Brain microvascular endothelial cell (primary cell): ENCODE measurements around the gene ANKRD30A.

Experiments
- DNase-seq: peaks from one replicate; pipeline ENCODE4 v3.0.0-alpha.2; 2020
- H3K27ac ChIP-seq: fragments of 250-450 bp; sonication (Bioruptor Pico); 2 replicates; pipeline ENCODE4 v1.5.1; 2020; ENCODE audit warnings: mild to moderate bottlenecking, moderate library complexity
- H3K27me3 ChIP-seq: fragments of 250-450 bp; sonication (Bioruptor Pico); replicated peaks from 2 replicates; pipeline ENCODE4 v1.5.1; 2020; ENCODE audit warnings: mild to moderate bottlenecking
- H3K36me3 ChIP-seq: fragments of 250-450 bp; sonication (Bioruptor Pico); replicated peaks from 2 replicates; pipeline ENCODE4 v1.5.1; 2020; ENCODE audit warnings: mild to moderate bottlenecking
- H3K4me3 ChIP-seq: 2 replicates; pipeline ENCODE4 v1.5.1; 2011; ENCODE audit warnings: low read depth, mild to moderate bottlenecking, control low read depth, low read length, moderate library complexity
- in situ Hi-C: cut with HindIII; loops from 2 replicates; pipeline ENCODE4 v1.10.0; 2017; ENCODE audit warnings: low sequenced_read_pairs, low pct_ligation_motif_present
- TF ChIP-seq, protein P1 (sequence below): IDR thresholded peaks from 2 replicates; pipeline ENCODE4 v1.5.1; 2011; ENCODE audit warnings: low read depth, mild to moderate bottlenecking, moderate library complexity, low read length, control low read depth, inconsistent platforms; ENCODE audit errors: missing control alignments

Gene ANKRD30A

DNA sequence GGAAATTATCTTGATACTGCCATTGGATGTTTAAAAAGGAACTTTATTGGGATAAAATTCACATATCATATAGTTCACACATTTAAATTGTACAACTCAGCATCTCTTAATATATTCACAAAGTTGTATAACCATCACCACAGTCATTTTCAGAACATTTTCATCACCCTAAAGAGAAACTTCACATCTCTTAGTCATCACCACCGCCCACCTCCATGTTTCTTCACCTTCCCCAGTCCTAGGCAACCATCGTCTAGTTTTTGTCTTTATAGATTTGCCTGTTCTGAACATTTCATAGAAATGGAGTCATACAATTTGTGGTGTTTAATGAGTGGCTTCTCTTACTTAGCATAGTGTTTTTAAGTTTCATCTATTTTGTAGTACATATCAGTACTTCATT, 96.6 kb downstream of the ANKRD30A start:
- H3K36me3 ChIP-seq = no peaks in the 10 kb centered on the region
- no peak overlapping the region for H3K4me3 ChIP-seq
- H3K27me3 ChIP-seq = no peaks in the 10 kb centered on the region
- TF ChIP-seq, protein P1, sequence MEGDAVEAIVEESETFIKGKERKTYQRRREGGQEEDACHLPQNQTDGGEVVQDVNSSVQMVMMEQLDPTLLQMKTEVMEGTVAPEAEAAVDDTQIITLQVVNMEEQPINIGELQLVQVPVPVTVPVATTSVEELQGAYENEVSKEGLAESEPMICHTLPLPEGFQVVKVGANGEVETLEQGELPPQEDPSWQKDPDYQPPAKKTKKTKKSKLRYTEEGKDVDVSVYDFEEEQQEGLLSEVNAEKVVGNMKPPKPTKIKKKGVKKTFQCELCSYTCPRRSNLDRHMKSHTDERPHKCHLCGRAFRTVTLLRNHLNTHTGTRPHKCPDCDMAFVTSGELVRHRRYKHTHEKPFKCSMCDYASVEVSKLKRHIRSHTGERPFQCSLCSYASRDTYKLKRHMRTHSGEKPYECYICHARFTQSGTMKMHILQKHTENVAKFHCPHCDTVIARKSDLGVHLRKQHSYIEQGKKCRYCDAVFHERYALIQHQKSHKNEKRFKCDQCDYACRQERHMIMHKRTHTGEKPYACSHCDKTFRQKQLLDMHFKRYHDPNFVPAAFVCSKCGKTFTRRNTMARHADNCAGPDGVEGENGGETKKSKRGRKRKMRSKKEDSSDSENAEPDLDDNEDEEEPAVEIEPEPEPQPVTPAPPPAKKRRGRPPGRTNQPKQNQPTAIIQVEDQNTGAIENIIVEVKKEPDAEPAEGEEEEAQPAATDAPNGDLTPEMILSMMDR = no peak
- no peak for DNase-seq
- H3K27ac ChIP-seq = no peak overlapping the region
- in situ Hi-C loops = no loop called here

DNA sequence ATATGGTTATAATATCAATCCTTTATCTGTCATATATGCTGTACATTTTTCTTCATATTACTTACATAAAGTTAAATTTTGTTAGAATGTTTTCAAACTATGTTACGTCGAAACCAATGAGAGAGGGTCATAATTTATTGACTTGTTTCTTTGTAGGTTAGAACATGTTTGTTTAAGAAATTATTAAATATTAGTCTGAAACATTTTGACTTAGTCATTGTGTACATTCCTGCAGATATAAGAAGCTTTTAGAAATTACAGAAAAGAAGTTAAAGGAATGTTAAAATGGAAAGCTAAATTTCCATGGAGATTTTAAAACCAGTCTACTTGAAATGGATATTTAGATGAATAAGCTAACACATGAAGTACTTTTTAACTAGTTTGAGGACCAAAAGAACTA, 99.8 kb downstream of the ANKRD30A start:
- no peak overlapping the region for H3K27ac ChIP-seq
- TF ChIP-seq, protein P1 = no peak
- in situ Hi-C loops = no loop called here
- no peaks in the 10 kb centered on the region for H3K27me3 ChIP-seq
- DNase-seq = no peak
- H3K4me3 ChIP-seq = no peak overlapping the region
- no peaks in the 10 kb centered on the region for H3K36me3 ChIP-seq

DNA sequence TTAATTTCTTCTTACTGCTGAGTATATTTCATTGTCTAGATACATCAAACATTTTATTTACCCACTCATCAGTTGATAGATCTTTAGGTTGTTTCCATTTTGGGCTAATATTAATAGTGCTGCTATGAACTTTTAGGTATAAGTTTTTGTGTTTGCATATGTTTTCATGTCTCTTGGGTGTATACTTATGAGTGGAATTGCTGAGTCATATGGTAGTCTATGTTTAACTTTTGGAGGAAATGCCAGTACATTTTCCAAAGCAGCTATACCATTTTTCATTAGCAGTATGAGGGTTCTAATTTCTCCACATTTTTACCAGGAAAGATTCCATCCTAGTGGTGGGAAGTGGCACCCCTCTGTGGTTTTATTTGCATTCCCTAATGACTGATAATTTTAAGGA, 101.1 kb downstream of the ANKRD30A start:
- in situ Hi-C loops = no loop called here
- Histone ChIP-seq H3K27ac (no peak overlapping the region), H3K36me3 (no peaks in the 10 kb centered on the region), H3K4me3 (no peak overlapping the region), H3K27me3 (no peaks in the 10 kb centered on the region)
- TF ChIP-seq, protein P1 = no peak
- no peak for DNase-seq

DNA sequence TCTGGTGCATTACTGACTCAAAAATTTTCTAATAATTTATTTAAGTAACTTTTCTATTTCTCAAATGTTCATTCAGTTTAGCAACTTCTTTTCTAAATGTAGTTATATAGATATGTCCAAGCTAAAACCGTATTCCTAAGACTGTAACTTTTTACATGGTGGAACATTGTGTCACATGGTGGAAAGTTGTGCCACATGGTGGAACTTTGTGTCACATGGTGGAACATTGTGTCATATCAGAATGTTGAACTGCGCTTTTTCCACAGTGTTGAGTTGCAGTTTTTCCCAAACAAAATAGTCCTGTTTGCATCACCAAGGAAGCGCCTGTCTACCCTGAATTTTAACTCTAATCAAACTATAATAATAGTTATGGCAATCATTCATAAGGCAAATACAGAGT, 109.3 kb downstream of the ANKRD30A start:
- H3K4me3 ChIP-seq = no peak overlapping the region
- no peak for DNase-seq
- no peak overlapping the region for H3K27ac ChIP-seq
- in situ Hi-C loops = no loop called here
- no peaks in the 10 kb centered on the region for H3K36me3 ChIP-seq
- TF ChIP-seq, protein P1 = no peak
- no peaks in the 10 kb centered on the region for H3K27me3 ChIP-seq

DNA sequence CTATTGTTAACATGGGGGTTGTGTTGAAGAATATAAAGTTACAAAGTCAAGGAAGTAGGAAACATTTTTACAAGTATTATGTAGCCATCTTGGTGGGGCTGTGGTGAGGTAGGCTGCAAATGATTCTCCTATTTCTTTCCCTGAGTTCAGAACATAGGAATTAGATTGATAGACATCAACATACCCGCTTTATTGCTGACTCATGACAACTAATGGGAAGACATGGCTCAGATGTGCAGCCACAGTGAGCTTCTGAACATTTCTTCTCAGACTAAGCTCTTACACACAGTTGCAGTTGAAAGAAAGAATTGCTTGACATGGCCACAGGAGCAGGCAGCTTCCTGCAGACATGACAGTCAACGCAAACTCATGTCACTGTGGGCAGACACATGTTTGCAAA, 110.7 kb downstream of the ANKRD30A start:
- in situ Hi-C loops = no loop called here
- no peak overlapping the region for H3K27ac ChIP-seq
- H3K36me3 ChIP-seq = no peaks in the 10 kb centered on the region
- no peak for DNase-seq
- H3K27me3 ChIP-seq = no peaks in the 10 kb centered on the region
- H3K4me3 ChIP-seq = no peak overlapping the region
- TF ChIP-seq, protein P1 = no peak

DNA sequence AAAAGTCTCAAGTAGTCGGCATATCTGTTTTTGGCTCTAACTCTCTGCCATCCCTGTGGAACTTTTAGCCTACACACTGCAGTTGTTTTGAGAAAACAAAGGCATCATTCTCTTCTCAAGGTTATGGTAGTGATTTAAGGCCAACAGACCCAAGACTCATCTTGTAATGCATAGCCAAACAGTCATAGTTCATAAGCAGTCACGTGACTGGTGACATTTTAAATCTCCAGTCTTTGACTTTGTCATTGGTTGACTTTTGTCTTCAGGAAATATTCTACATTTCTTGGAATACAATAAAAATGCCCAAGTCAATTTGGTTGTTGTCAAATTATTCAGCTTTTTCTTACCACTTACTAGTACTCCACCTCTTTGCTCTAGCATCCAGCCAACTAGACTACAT, 114.8 kb downstream of the ANKRD30A start:
- in situ Hi-C loops = no loop called here
- H3K4me3 ChIP-seq = no peak overlapping the region
- H3K36me3 ChIP-seq = no peaks in the 10 kb centered on the region
- no peaks in the 10 kb centered on the region for H3K27me3 ChIP-seq
- DNase-seq = no peak
- H3K27ac ChIP-seq = no peak overlapping the region
- TF ChIP-seq, protein P1 = no peak
